Epithelial cell of esophagus (primary cell): ENCODE data around the gene STT3B.

ENCODE experiments used
- DNase-seq: peaks from one replicate; pipeline ENCODE4 v3.0.0; 2010; ENCODE audit warnings: low read depth
- H3K4me3 ChIP-seq: 2 replicates; pipeline ENCODE4 v1.5.1; 2011; ENCODE audit warnings: mild to moderate bottlenecking, low read length, control low read depth
- TF ChIP-seq, protein P1 (sequence below): IDR thresholded peaks from 2 replicates; pipeline ENCODE4 v1.5.1; 2011; ENCODE audit warnings: low read depth, mild to moderate bottlenecking, low read length, control low read depth, inconsistent platforms; ENCODE audit not compliant: insufficient read depth; ENCODE audit errors: missing control alignments

STT3B gene

DNA sequence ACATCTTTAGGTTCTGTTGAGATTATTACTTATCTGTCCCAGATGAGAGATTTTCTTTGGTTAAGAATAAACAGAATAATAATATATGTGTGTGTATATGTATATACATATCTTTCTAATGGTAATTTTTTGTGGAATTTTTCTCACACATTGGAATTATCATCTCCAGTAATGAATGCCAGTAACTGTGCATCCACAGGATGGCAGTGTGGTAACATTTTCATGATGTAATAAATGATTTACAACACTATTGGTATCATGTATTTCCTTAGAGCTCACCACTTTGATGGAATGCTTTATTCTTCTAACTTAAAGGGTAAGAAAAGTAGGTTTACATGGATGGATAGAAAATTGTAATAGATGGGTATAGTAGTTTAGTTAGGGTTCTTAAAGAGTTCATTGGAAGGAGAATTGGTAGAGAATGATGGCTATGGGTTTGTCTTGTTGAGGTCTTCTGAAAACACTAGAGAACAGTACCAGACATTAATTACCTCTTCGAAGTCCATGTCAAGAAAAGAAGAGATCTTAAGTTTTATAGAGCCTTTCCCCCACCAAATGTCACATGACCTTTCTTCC, 78.1 kb downstream of the STT3B start:
- DNase-seq = peak; percentile 56
- TF ChIP-seq, protein P1, sequence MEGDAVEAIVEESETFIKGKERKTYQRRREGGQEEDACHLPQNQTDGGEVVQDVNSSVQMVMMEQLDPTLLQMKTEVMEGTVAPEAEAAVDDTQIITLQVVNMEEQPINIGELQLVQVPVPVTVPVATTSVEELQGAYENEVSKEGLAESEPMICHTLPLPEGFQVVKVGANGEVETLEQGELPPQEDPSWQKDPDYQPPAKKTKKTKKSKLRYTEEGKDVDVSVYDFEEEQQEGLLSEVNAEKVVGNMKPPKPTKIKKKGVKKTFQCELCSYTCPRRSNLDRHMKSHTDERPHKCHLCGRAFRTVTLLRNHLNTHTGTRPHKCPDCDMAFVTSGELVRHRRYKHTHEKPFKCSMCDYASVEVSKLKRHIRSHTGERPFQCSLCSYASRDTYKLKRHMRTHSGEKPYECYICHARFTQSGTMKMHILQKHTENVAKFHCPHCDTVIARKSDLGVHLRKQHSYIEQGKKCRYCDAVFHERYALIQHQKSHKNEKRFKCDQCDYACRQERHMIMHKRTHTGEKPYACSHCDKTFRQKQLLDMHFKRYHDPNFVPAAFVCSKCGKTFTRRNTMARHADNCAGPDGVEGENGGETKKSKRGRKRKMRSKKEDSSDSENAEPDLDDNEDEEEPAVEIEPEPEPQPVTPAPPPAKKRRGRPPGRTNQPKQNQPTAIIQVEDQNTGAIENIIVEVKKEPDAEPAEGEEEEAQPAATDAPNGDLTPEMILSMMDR = peak; percentile 60
- H3K4me3 ChIP-seq = no peak overlapping the region

DNA sequence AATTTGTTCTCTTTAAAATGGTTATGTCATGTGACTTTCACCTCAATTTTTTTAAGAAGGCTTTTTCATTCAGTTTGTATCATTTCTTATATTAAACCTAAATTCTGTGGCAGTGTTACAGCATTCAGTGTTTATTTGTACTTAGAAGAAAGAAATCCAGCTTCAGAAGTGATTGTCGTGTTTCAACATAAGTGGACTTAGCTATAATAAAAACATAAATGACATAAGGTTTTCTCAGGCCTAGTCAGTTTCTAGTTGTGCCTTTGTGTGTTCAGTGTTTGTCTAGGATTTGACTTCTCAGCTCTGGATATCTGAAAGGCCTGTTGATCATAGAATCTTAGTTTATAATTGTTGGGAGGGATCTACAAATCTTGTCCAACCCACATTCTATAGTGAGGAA, 80.5 kb downstream of the STT3B start:
- TF ChIP-seq, protein P1 = no peak
- no peak for DNase-seq
- no peak overlapping the region for H3K4me3 ChIP-seq

DNA sequence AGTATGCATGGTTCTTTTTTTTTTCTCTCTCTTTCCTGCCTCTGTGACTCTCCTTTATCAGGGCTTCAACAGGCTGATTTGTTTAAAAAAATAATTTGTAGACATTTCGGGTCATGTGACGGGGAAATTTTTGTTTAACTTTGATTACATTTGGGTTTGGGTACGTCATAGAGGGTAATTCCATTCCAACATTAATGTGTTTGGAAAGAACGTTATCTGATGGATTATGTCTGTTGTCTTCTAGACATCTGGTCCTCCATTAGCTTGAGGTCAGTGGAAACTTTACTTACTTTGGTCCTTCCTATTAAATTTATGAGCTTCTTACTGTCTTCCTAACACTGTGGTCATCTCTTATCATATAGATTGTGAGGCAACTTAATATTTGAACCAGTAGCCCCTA, 80.9 kb downstream of the STT3B start:
- TF ChIP-seq, protein P1 = no peak
- no peak for DNase-seq
- H3K4me3 ChIP-seq = no peak overlapping the region

DNA sequence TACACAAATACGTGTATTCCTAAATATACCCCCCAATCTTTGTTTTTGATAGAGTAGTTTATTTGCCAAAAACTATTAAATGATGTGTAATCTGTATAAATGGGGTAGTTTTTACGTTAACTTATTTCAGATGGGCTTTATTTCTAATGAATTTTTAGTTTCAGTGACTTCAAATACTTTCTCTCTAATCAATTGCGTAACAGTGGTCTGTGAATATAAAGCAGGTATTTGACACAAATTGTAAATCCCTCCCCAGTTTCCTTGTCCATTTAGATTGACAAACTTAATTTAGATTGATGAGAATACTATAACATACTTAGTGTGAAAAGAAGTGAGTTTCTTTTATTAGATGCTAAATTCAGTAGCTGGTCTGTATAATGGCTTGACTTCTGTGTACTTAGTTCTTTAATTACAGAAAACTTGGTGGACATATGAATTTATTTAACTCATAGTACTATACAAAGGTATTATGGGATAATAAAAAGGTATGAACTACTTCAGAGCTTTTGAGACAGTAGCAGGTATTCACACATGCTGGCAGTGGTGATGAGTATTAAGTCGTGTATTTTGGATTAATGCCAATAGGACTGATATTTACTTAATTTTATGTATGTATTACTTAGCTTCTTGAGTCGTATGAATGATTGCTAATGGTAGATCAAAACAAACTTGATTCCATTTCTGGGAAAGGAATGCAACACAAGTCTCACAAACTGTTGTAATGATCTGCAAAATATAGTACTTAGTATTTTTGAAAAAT, 81.6 kb downstream of the STT3B start:
- peak; percentile 66 for DNase-seq
- TF ChIP-seq, protein P1 = no peak
- H3K4me3 ChIP-seq = no peak overlapping the region

DNA sequence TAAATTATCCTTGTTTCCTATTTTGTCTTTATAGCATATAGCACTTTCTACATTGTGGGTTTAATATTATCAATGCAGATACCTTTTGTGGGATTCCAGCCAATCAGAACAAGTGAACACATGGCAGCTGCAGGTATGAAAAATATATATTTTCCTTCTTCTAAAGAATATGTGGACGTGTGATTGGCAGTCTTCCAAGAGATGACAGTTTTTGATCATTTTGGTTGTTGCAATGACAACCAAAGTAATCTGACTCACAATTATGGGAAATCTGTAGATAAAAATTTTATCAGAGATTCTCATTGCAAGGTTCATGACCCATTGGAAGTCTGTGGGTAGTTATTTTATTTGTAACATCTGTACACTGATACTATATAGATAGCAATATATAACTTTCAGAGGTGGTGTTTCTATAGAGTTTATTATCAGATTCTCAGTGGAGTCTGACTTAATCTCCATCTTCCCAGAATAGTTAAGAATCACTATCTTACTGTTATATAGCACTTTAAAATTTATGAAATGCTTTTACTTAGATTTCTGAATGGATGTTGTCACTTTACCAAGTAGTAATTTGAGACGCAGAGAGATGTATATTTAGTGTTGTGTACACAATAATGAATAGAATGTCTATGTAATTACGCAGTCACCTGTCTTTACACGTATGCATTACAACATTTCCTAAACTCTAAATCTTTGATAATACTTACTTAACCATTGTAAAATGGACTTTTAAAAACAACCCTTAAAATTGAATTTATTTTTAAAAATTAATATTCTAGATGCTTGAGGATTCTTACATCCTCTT, 82.5 kb downstream of the STT3B start:
- no peak overlapping the region for H3K4me3 ChIP-seq
- DNase-seq = peak; percentile 28
- TF ChIP-seq, protein P1 = no peak

DNA sequence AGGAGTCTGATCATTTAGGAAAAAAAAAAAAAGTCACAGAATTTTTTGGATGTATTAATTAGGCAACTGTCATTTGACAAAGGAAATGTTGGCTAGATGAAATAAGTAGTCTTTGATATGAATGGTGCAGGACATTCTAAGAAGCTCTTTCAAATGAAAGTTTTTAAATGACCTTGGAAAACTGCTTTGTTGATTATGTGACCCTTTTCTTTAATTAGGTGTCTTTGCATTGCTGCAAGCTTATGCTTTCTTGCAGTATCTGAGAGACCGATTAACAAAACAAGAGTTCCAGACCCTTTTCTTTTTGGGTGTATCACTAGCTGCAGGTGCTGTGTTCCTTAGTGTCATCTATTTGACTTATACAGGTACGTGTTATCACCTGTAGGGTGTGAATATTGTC, 84.0 kb downstream of the STT3B start:
- TF ChIP-seq, protein P1 = no peak

More for the DNA sequence above, 84.0 kb downstream of the STT3B start:
- no peak for DNase-seq
- H3K4me3 ChIP-seq = no peak overlapping the region
